Tongue (tissue), 2 donors: ENCODE measurements around the gene KIF3C. TPM values are rescaled to one million over a fixed set of nuclear protein-coding genes. Genes with fewer than 3 reads are reported as not detected.
A peak's percentile ranks its signal among the peaks of the same experiment; 100 is the strongest.
"Not testable (repeated sequence)": the region's sequence is repeated elsewhere in the genome, so short reads cannot be mapped to it uniquely, and the experiment has no call there.

ENCODE experiments used
- DNase-seq: peaks from one replicate; pipeline ENCODE4 v3.0.0-alpha.2; 2015
- total RNA-seq: library from RNA; depleted of rRNA; stranded (reverse); fragments of >200 nt; gene quantifications from one replicate; pipeline ENCODE4 v1.2.3, GENCODE V29; 2014

Gene KIF3C
- total RNA-seq, 1 donor from 2014 or later = 3.8 TPM

DNA sequence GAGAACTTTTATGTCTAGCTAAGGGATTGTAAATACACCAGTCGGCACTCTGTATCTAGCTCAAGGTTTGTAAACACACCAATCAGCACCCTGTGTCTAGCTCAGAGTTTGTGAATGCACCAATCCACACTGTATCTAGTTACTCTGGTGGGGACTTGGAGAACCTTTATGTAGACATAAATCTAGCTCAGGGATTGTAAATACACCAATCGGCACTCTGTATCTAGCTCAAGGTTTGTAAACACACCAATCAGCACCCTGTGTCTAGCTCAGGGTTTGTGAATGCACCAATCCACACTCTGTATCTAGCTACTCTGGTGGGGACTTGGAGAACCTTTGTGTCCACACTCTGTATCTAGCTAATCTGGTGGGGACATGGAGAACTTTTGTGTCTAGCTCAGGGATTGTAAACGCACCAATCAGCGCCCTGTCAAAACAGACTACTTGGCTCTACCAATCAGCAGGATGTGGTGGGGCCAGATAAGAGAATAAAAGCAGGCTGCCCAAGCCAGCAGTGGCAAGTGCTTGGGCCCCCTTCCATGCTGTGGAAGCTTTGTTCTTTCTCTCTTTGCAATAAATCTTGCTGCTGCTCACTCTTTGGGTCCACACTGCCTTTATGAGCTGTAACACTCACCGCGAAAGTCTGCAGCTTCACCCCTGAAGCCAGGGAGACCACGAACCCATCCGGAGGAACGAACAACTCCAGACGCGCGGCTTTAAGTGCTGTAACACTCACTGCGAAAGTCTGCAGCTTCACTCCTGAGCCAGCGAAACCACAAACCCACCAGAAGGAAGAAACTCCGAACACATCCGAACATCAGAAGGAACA, 66.1 kb downstream of the KIF3C start:
- not testable (repeated sequence) for DNase-seq

GRCh38 chr2:25915411-25915810, 66.9 kb downstream of the KIF3C start:
- not testable (repeated sequence) for DNase-seq

GRCh38 chr2:25913696-25913973, 68.7 kb downstream of the KIF3C start:
- not testable (repeated sequence) for DNase-seq

DNA sequence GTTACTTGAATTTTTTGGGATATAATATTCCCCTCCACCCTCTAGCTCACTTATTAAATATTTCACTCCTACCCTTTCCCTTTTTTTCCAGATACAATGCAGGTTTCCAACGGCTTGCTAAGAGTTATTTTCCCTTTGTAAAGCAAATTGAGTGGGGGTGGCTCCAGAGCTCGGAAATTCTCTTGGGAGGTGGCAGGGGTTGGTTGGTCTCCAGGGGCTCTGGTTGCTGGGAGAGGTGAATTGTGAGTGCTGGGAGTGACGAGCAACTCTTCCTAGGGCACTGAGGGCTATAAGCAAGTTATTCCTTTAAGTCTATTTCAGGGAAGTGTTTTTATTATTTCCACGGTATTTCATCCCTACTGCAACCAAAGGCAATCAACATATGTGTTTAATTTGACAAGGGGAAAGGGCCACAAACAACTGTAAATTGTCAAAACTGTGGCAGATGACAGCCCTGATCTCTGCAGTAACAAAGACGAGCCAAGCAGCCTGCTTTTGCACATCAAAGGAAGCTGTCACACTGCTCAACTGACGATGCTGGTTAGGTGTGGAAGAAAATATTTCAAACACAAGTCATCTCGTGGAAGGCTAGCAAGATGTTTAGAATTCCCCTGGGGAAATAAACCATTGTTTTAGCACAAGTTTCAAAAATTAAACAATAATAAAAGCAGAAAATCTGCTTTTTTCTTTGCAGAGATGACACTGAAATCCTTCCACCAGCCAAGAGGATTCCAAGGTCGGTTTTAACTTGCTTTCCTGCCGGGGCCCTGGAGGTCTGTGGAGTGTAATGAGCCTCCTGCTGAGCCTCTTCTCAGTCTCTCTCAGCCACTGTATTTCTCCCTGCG, 69.2 kb downstream of the KIF3C start:
- DNase-seq = peak; percentile 77

DNA sequence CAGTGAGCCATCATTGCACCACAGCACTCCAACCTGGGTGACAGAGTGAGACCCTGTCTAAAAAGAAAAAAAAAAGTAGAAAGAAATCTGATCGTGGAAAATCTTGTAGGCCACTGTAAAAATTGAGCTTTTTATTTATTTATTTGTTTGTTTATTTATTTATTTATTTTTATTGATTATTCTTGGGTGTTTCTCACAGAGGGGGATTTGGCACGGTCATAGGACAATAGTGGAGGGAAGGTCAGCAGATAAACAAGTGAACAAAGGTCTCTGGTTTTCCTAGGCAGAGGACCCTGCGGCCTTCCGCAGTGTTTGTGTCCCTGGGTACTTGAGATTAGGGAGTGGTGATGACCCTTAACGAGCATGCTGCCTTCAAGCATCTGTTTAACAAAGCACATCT, 72.7 kb downstream of the KIF3C start:
- DNase-seq = not testable (repeated sequence)

GRCh38 chr2:25905126-25905525, 77.2 kb downstream of the KIF3C start:
- no peak for DNase-seq

DNA sequence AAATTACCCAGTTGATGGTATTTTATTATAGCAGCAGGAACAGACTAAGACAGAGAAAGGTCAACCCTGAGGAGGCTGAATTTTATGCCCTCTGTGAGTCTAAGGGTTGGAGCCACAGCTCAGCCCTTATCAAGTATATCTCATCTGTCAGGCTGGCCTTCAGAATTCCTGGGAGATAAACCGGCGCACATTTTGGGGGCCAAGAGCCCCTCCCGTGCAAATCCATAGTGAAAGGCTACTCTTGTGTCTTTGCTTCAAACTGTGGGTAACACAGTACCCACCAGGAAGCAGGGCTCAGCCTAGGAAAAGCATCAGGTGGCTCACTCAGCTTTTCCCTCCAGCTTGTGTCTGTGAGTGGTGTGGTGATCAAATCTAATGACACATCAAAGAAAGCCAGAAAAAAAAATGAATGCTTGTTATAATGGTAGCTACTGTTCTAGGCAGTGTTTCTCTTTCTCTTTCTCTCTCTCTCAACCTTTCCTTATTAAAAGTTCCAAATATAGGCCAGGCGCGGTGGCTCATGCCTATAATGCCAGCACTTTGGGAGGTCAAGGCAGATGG, 79.0 kb downstream of the KIF3C start:
- DNase-seq = no peak

- DNase-seq = no peak
Measured at GRCh38 chr2:25899404-25899970, 82.8 kb downstream of the KIF3C start.

GRCh38 chr2:25897506-25897905, 84.8 kb downstream of the KIF3C start:
- DNase-seq = no peak

DNA sequence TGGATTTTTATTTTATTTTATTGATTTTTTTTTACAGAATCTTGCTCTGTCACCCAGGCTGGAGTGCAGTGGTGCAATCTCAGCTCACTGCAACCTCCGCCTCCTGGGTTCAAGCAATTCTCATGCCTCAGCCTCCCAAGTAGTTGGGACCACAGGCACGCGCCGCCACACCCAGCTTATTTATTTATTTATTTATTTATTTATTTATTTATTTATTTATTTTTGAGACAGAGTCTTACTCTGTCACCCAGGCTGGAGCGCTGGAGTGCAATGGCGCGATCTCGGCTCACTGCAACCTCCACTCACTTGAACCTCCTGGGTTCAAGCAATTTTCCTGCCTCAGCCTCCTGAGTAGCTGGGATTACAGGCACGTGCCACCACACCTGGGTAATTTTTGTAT, 86.0 kb downstream of the KIF3C start:
- not testable (repeated sequence) for DNase-seq

GRCh38 chr2:25895610-25896009, 86.7 kb downstream of the KIF3C start:
- no peak for DNase-seq

GRCh38 chr2:25895018-25895417, 87.3 kb downstream of the KIF3C start:
- no peak for DNase-seq

- DNase-seq = peak; percentile 32
Measured at GRCh38 chr2:25894135-25894830, 88.0 kb downstream of the KIF3C start.

DNA sequence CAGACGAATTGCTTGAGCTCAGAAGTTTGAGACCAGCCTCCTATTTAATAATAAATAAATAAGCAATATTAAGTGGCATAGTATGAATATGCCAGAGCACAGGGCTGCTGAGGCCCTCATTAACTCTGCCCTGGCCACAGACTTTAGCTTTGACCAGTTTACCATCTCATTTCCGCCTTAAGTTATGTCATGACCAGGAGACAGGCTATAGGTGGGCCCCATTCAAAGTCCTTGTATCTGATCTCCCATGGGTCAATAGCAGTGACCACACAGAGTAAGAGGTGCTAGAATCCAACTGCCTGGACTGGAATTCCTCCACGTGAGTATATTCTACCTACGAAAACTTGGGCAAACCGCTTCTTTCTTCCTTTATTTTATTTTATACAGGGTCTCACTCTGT, 90.6 kb downstream of the KIF3C start:
- no peak for DNase-seq

DNA sequence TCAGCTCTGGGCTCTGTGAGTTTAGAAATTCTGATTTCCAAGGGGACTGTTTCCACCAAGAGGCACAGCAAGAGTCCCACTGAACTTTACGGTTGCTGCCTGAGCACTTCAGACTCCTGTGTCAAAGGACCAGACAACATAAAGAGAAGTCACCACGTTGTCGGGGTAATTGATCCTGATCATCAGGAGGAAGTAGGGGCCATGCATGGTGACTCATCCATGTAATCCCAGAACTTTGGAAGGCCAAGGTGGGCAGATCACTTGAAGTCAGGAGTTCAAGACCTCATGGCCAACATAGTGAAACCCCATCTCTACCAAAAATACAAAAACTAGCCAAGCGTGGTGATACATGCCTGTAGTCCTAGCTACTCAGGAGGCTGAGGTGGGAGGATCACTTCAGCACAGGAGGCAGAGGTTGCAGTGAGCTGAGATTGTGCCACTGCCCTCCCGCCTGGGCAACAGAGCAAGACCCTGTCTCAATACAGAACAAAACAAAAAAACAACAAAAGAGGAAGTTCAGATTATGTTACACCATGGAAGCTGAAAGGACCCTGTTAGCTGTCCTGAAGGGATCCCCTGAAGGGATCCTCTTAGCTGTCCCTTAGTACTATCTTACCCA, 94.6 kb downstream of the KIF3C start:
- DNase-seq = no peak

GRCh38 chr2:25885933-25886332, 96.4 kb downstream of the KIF3C start:
- no peak for DNase-seq

DNA sequence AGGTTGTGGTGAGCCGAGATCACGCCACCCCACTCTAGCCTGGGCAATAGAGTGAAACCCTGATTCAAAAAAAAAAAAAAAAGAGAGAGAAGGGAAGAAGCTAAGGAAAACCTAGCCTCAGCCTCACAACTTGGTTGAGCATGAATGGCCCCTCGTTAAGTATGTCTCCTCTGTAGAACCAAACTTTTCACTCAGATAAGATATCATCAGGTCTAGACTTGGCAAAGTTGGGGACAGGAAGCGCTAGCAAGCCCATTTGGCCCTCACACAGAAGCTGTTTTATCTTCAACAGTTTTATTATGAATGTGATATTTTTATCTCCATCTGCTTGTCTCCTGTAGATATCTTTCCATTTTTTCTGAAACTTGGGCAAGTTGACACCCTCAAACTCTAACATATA, 100.5 kb downstream of the KIF3C start:
- no peak for DNase-seq

DNA sequence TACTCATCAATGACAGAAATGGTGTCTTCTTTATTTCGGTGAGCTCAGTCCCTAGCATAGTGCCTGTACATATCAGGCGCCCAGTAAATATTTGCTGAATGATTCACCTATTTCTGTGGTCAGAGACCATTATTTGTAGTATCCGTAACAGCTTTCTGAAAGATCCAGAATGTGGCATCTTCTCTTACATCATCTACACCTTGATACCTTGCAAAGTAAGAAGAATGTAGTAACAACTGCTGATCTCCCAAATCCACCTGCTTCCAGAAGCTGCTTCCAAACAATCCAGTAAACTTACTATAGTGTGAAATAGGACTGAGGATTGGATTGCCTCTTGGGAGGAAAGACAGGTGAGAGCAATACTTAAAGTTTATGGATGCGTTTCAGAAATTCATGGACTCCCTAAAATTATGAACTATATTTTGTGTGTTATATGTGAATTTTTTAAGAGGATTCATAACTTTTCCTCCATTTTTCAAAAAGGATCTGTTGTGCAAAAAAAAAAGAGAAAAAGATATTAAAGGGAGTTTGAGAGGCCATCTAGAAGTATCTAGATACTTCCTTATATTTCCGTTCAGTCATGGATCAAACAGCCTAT, 103.1 kb downstream of the KIF3C start:
- DNase-seq = no peak

DNA sequence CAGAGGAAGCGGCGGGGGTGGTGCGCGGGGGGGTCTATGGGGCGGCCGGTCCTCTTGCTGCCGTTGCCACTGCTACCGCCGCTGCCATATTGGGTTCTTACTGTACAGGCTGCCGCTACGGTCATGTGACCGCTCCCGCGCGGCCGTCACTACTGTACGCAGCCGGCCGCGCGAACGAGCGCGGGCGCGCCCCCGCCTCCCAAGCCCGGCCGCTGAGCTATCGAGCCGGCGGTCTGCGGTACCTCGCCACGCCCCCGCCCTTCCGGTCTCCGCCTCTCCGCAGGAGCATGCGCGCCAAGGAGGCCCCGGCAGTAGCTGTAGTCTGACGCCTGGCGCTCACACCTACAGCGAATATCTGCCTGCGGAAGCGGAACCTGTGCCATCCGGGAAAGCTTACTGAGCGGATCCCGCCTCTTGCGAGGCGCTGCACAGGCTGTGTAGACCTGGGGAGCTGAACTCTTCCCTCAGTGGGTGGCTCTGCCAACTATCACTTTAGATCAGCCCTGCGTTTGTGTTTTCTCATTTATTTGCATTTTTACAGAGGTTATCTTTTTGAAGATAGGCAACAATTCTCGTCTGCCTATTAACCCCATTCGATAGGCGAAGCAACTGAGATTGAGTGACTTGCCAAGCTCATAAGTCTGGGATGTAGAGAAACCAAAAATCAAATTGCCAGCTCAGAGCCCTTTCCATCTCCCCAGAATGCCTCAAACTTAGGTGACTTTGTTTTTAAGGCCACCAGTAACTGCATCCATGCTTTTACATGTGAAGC, 103.8 kb downstream of the KIF3C start, which contains the start of gene ASXL2:
Gene ASXL2, minus strand, starts transcription at position 127 of the 772 bp plus-strand sequence. CDS start 265 bp downstream, outside the sequence.
- DNase-seq = peak; percentile 98
